ENCODE measurements around the gene CLSTN1.

Gene CLSTN1

GRCh38 chr1:9852004-9852403 lies 28.2 kb upstream of the CLSTN1 start:
- H3K4me3 ChIP-seq (ENCODE audit: low read depth, low read length), result no peak overlapping the region

GRCh38 chr1:9850442-9851162 lies 26.8 kb upstream of the CLSTN1 start:
- TF ChIP-seq CTCF (IDR thresholded peaks at IDR 0.05; ENCODE audit: low read depth, low read length, missing control alignments), result no peak
- peak overlapping the region; percentile 28 for H3K4me3 ChIP-seq (ENCODE audit: low read depth, low read length)
- DNase-seq (ENCODE audit: low read depth), result no peak

More at GRCh38 chr1:9852004-9852403, 28.2 kb upstream of the CLSTN1 start:
- DNase-seq (ENCODE audit: low read depth), result no peak
- TF ChIP-seq CTCF (IDR thresholded peaks at IDR 0.05; ENCODE audit: low read depth, low read length, missing control alignments), result no peak

- H3K4me3 ChIP-seq (ENCODE audit: low read depth, low read length), result no peak overlapping the region
- DNase-seq (ENCODE audit: low read depth), result peak; percentile 68
- TF ChIP-seq CTCF (IDR thresholded peaks at IDR 0.05; ENCODE audit: low read depth, low read length, missing control alignments), result no peak
Observed at GRCh38 chr1:9849691-9850441, 26.1 kb upstream of the CLSTN1 start.

- no peak for DNase-seq (ENCODE audit: low read depth)
- no peak overlapping the region for H3K4me3 ChIP-seq (ENCODE audit: low read depth, low read length)
- TF ChIP-seq CTCF (IDR thresholded peaks at IDR 0.05; ENCODE audit: low read depth, low read length, missing control alignments), result no peak
Observed at GRCh38 chr1:9848022-9848421, 24.3 kb upstream of the CLSTN1 start.

- no peak overlapping the region for H3K4me3 ChIP-seq (ENCODE audit: low read depth, low read length)
- no peak for TF ChIP-seq CTCF (IDR thresholded peaks at IDR 0.05; ENCODE audit: low read depth, low read length, missing control alignments)
- no peak for DNase-seq (ENCODE audit: low read depth)
Observed at GRCh38 chr1:9847269-9847668, 23.5 kb upstream of the CLSTN1 start.

GRCh38 chr1:9846611-9847171 lies 22.9 kb upstream of the CLSTN1 start:
- TF ChIP-seq CTCF (IDR thresholded peaks at IDR 0.05; ENCODE audit: low read depth, low read length, missing control alignments), result no peak
- H3K4me3 ChIP-seq (ENCODE audit: low read depth, low read length), result no peak overlapping the region
- no peak for DNase-seq (ENCODE audit: low read depth)

Measured in GM12864 (cell line).